Measurements from ENCODE around the gene ABCA2. TPM values are rescaled to one million over a fixed set of nuclear protein-coding genes. Genes with fewer than 3 reads are reported as not detected.

The ABCA2 gene
- total RNA-seq, 1 donor from 2014 or later = 2.1 TPM

DNA sequence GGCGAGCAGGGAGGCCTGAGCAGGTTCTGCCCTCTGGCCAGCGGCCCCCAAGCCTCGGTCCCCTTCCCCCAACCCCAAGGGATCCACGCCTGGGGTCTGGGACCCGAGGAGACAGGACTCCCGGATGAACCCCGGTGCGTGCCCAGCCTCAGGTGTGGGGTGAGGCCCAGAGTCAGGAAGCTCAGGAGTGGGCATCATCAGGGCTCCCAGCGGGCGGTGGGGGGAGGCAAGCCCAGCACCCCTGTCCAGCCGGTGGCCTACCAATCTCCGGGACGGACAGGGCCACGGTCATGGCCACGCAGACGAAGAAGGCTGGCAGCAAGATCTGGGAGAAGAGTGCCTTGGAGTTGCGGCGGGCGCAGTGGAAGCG lies 14.5 kb downstream of the ABCA2 start:
- TF ChIP-seq, protein P1, sequence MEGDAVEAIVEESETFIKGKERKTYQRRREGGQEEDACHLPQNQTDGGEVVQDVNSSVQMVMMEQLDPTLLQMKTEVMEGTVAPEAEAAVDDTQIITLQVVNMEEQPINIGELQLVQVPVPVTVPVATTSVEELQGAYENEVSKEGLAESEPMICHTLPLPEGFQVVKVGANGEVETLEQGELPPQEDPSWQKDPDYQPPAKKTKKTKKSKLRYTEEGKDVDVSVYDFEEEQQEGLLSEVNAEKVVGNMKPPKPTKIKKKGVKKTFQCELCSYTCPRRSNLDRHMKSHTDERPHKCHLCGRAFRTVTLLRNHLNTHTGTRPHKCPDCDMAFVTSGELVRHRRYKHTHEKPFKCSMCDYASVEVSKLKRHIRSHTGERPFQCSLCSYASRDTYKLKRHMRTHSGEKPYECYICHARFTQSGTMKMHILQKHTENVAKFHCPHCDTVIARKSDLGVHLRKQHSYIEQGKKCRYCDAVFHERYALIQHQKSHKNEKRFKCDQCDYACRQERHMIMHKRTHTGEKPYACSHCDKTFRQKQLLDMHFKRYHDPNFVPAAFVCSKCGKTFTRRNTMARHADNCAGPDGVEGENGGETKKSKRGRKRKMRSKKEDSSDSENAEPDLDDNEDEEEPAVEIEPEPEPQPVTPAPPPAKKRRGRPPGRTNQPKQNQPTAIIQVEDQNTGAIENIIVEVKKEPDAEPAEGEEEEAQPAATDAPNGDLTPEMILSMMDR (IDR thresholded peaks at IDR 0.05; ENCODE audit: unreplicated experiment) = no peak
- H3K4me1 Mint-ChIP-seq (ENCODE audit: unreplicated experiment) = no peaks in the 10 kb centered on the region
- no peak overlapping the region for H3K4me3 Mint-ChIP-seq (ENCODE audit: unreplicated experiment)
- H3K9me3 Mint-ChIP-seq (ENCODE audit: unreplicated experiment) = no peaks in the 10 kb centered on the region
- H3K27ac Mint-ChIP-seq (ENCODE audit: unreplicated experiment) = no peak overlapping the region
- DNase-seq (ENCODE audit: low spot score) = no peak
- no peaks in the 10 kb centered on the region for H3K36me3 Mint-ChIP-seq (ENCODE audit: low read depth, unreplicated experiment)
- no peaks in the 10 kb centered on the region for H3K27me3 Mint-ChIP-seq (ENCODE audit: unreplicated experiment)

DNA sequence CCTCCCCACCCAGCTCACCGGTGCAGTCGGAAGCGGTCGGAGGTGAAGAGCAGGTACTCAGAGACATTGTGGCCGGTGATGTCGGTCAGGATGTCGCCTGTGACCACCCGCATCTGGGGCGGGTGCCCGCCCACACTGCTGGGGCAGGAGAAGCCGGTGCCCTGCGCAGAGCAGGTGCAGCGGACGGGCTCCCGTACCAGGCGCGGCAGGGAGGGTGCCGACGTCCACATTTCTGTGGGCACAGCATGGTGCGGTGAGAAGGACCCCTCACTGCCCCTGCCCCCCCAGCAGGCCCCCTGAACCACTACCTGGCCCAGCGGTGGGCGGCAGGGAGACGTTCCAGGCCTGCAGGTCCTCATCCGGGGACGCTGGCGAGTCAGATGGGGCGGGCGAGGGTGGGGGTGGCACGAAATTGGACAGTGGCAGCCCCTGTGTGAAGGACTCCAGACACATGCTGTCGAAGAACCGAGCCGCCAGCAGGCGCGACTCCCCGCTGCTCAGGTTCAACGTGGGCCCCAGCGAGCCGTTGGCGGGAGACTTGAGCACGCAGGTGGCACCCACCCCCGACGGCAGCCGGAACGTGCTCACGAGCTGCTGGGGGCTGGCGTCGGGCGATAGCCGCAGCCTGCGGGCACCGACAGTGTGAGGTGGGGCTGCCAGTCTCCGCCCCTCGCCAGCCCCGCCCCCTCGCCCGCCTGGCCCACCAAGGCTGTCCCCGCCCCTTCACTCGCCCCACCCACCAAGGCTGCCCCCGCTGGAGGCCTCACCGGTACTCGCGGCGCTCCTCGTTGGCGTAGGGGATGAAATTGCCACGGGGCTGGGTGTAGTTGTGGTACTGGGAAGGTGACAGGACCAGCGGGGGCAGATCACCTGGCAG lies 15.1 kb downstream of the ABCA2 start:
- no peak overlapping the region for H3K4me3 Mint-ChIP-seq (ENCODE audit: unreplicated experiment)
- H3K4me1 Mint-ChIP-seq (ENCODE audit: unreplicated experiment) = no peaks in the 10 kb centered on the region
- no peaks in the 10 kb centered on the region for H3K36me3 Mint-ChIP-seq (ENCODE audit: low read depth, unreplicated experiment)
- TF ChIP-seq, protein P1 (IDR thresholded peaks at IDR 0.05; ENCODE audit: unreplicated experiment) = no peak
- H3K27me3 Mint-ChIP-seq (ENCODE audit: unreplicated experiment) = no peaks in the 10 kb centered on the region
- no peak overlapping the region for H3K27ac Mint-ChIP-seq (ENCODE audit: unreplicated experiment)
- no peaks in the 10 kb centered on the region for H3K9me3 Mint-ChIP-seq (ENCODE audit: unreplicated experiment)
- DNase-seq (ENCODE audit: low spot score) = no peak

DNA sequence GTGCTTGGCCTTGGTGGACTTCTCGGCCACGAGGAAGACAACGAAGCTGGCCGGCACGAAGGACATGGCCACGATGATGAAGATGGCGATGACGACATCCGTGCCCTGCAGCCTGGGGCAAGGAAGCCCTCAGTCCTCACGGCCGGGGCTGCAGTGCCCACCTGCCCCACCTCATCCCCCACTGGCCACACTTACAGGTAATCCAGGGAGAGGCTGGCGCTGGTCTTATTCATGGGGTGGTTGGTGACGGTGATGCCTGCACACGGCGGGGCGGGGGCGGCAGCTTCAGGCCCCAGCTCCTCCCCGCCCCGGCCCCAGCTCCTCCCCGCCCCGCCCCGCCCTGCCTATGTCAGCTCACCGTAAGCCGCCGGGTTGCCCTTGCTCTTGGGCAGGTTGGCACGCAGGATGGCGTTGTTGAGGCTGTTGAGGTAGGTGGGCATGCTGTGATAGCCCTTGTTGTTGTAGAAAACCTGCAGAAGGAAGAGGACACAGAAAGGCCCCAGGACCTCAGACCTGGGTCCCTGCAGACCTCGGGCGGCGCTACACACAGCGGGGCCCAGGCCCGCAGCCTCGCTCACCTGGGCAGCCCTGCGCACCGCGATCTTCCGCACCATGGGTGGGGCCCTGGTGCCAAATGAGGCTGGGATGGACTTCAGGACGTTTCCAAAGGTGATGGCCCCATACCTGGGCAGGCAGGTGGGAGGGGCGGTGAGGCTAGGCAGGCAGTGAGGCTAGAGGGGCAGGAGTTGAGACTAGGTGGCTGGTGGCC lies 15.9 kb downstream of the ABCA2 start:
- H3K27me3 Mint-ChIP-seq (ENCODE audit: unreplicated experiment) = no peaks in the 10 kb centered on the region
- H3K9me3 Mint-ChIP-seq (ENCODE audit: unreplicated experiment) = no peaks in the 10 kb centered on the region
- H3K4me1 Mint-ChIP-seq (ENCODE audit: unreplicated experiment) = no peaks in the 10 kb centered on the region
- H3K27ac Mint-ChIP-seq (ENCODE audit: unreplicated experiment) = no peak overlapping the region
- no peak for DNase-seq (ENCODE audit: low spot score)
- no peaks in the 10 kb centered on the region for H3K36me3 Mint-ChIP-seq (ENCODE audit: low read depth, unreplicated experiment)
- TF ChIP-seq, protein P1 (IDR thresholded peaks at IDR 0.05; ENCODE audit: unreplicated experiment) = no peak
- H3K4me3 Mint-ChIP-seq (ENCODE audit: unreplicated experiment) = no peak overlapping the region

DNA sequence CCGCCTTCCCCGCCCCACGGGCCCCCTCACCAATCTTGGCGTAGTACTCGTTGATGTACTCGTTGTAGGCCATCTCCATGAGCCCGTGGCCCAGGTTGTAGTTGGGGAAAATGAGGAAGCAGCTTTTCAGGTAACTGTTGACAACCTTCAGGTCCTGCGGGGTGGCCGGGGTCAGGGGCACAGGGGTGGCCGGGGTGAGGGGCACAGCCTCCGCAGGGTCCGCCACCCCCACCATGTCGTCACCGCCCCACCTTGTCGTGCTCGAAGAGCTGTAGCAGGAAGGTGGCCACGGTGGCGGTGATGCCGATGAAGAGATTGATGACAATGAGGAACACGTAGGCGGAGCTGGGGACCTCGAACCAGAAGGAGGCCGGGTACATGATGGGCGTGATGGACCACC lies 16.9 kb downstream of the ABCA2 start:
- H3K4me1 Mint-ChIP-seq (ENCODE audit: unreplicated experiment) = no peaks in the 10 kb centered on the region
- no peak for DNase-seq (ENCODE audit: low spot score)
- TF ChIP-seq, protein P1 (IDR thresholded peaks at IDR 0.05; ENCODE audit: unreplicated experiment) = no peak
- H3K9me3 Mint-ChIP-seq (ENCODE audit: unreplicated experiment) = no peaks in the 10 kb centered on the region
- H3K27me3 Mint-ChIP-seq (ENCODE audit: unreplicated experiment) = no peaks in the 10 kb centered on the region
- H3K27ac Mint-ChIP-seq (ENCODE audit: unreplicated experiment) = no peak overlapping the region
- no peak overlapping the region for H3K4me3 Mint-ChIP-seq (ENCODE audit: unreplicated experiment)
- no peaks in the 10 kb centered on the region for H3K36me3 Mint-ChIP-seq (ENCODE audit: low read depth, unreplicated experiment)
